HG03135 (cell line): ENCODE results near the gene ZMYND19.
"Not testable (repeated sequence)": the region's sequence is repeated elsewhere in the genome, so short reads cannot be mapped to it uniquely, and the experiment has no call there.

Experiments
- ATAC-seq: cut with Tn5 transposase; IDR thresholded peaks from one replicate; pipeline ENCODE4 v1.9.1; 2021; ENCODE audit warnings: mild to moderate bottlenecking, moderate library complexity; ENCODE audit not compliant: unreplicated experiment

ZMYND19 gene

DNA sequence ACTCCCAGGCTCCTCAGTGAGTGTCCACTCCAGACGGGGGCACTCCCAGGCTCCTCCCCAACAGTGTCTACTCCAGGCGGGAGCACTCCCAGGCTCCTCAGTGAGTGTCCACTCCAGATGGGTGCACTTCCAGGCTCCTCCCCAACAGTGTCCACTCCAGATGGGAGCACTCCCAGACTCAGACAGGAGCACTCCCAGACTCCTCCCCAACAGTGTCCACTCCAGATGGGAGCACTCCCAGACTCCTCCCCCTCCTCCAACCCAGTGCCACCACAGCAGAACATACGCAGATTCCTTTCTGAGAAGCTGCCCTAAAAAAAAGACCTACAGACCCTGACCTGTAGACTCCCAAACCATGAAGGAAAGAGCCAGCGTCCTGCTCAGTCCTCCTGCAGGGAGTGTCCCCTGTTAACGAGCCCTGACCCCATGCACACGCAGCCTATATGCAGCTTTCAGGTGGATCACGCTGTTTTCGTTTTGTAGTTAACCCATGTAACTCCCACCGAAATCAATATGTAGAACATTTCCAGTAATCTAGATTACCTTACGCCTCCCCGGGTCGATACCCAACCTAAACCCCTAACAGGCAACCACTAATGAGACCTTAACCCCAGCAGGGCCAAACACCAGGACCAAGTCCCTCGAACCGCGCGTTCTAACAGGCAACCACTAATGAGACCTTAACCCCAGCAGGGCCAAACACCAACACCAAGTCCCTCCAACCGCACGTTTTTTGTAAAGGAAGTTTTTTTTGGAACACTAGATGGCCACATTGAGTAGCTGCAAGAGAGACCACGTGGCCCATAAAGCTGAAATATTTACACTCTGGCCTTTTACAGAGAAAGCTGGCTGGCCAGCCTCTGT lies 55.8 kb downstream of the ZMYND19 start:
- ATAC-seq, result no peak

- not testable (repeated sequence) for ATAC-seq
Measured at GRCh38 chr9:137532891-137533468, 57.3 kb downstream of the ZMYND19 start.
